Midbrain (tissue), 1 donor: ENCODE measurements around the gene PQBP1.
A peak's percentile ranks its signal among the peaks of the same experiment; 100 is the strongest.

Experiments
- DNase-seq: peaks from one replicate; lab custom pipeline; 2025; lab: John Stamatoyannopoulos, UW

PQBP1 gene

GRCh38 chrX:48901069-48901468 lies 3.3 kb downstream of the PQBP1 start:
- no peak for DNase-seq

- DNase-seq, result no peak
Observed at GRCh38 chrX:48902135-48902534, 4.4 kb downstream of the PQBP1 start.

- no peak for DNase-seq
Observed at GRCh38 chrX:48902776-48903175, 5.0 kb downstream of the PQBP1 start.

- DNase-seq, result no peak
Observed at GRCh38 chrX:48903290-48903689, 5.6 kb downstream of the PQBP1 start.

- no peak for DNase-seq
Observed at GRCh38 chrX:48904180-48904579, 6.5 kb downstream of the PQBP1 start.

GRCh38 chrX:48904626-48905025 lies 6.9 kb downstream of the PQBP1 start:
- DNase-seq, result no peak

- no peak for DNase-seq
Observed at GRCh38 chrX:48905090-48905790, 7.5 kb downstream of the PQBP1 start.

- no peak for DNase-seq
Observed at GRCh38 chrX:48908600-48908999, 10.9 kb downstream of the PQBP1 start.

- DNase-seq, result no peak
Observed at GRCh38 chrX:48909703-48910294, 12.1 kb downstream of the PQBP1 start.

- DNase-seq, result no peak
Observed at GRCh38 chrX:48910926-48911411, 13.2 kb downstream of the PQBP1 start.

GRCh38 chrX:48911412-48912182 lies 13.9 kb downstream of the PQBP1 start, which contains the start of gene SLC35A2:
TSS of gene SLC35A2 (minus strand) at chrX:48911646. CDS start at chrX:48911636, 10 bp downstream.
- peak; percentile 78 for DNase-seq

- DNase-seq, result no peak
Observed at GRCh38 chrX:48913605-48914366, 16.1 kb downstream of the PQBP1 start.

- no peak for DNase-seq
Observed at GRCh38 chrX:48914593-48915493, 17.1 kb downstream of the PQBP1 start.

- peak; percentile 83 for DNase-seq
Observed at GRCh38 chrX:48917139-48918001, 19.6 kb downstream of the PQBP1 start.

- no peak for DNase-seq
Observed at GRCh38 chrX:48918301-48918642, 20.5 kb downstream of the PQBP1 start.

GRCh38 chrX:48918643-48919340 lies 21.1 kb downstream of the PQBP1 start, which contains the start of gene PIM2:
TSS of gene PIM2 (minus strand) at chrX:48919024. CDS start at chrX:48918834, 190 bp downstream.
- DNase-seq, result peak; percentile 75

GRCh38 chrX:48919360-48919841 lies 21.7 kb downstream of the PQBP1 start:
- no peak for DNase-seq

GRCh38 chrX:48919947-48920717 lies 22.4 kb downstream of the PQBP1 start:
- DNase-seq, result no peak
